H1 (cell line): Measurements from ENCODE around the gene GEMIN7. TPM values are rescaled to one million over a fixed set of nuclear protein-coding genes. Genes with fewer than 3 reads are reported as not detected.

Source experiments
- CTCF ChIA-PET: fragments of 300-600 bp; sonication (Branson Sonifier 250); formaldehyde crosslinking; loops from one replicate; lab custom pipeline; 2021; ENCODE audit not compliant: partially characterized antibody; lab: Charles Lee
- POLR2A ChIA-PET: fragments of 300-600 bp; sonication (Branson Sonifier 250); formaldehyde crosslinking; loops from one replicate; lab custom pipeline; 2021; ENCODE audit warnings: inconsistent platforms; ENCODE audit not compliant: partially characterized antibody; lab: Charles Lee
- DNase-seq, 2 experiments: peaks; one replicate each; pipeline versions ENCODE4 v3.0.0 to v3.0.0-alpha.2; 2010 to 2022; ENCODE audit warnings: low spot score in 2 of 2, low read depth in 1 of 2, mixed read lengths in 1 of 2
- FAIRE-seq: peaks from 2 replicates; lab custom pipeline; 2011; peaks lifted over from hg19 to GRCh38; lab: Jason Lieb, UNC
- H2AFZ ChIP-seq: 2 replicates; pipeline ENCODE4 v1.8.1; 2012; ENCODE audit warnings: low read length, inconsistent platforms
- H2AK5ac ChIP-seq: 2 replicates; pipeline ENCODE4 v1.6.1; 2013; ENCODE audit warnings: low read depth, low read length
- H2BK120ac ChIP-seq: replicated peaks from 2 replicates; pipeline ENCODE3; 2013; ENCODE audit warnings: low read depth, low read length, inconsistent platforms
- H2BK12ac ChIP-seq: 2 replicates; pipeline ENCODE4 v1.6.1; 2013; ENCODE audit warnings: low read depth, low read length
- H2BK15ac ChIP-seq: 2 replicates; pipeline ENCODE4 v1.6.1; 2013; ENCODE audit warnings: low read length
- H2BK20ac ChIP-seq: 2 replicates; pipeline ENCODE4 v1.6.1; 2013; ENCODE audit warnings: low read length
- H2BK5ac ChIP-seq: 2 replicates; pipeline ENCODE4 v1.6.1; 2013; ENCODE audit warnings: low read depth, low read length
- H3K14ac ChIP-seq: 2 replicates; pipeline ENCODE4 v1.6.1; 2013; ENCODE audit warnings: inconsistent platforms; ENCODE audit not compliant: insufficient read length
- H3K18ac ChIP-seq: 2 replicates; pipeline ENCODE4 v1.6.1; 2013; ENCODE audit warnings: low read length; ENCODE audit errors: extremely low read depth
- H3K23ac ChIP-seq: 2 replicates; pipeline ENCODE4 v1.6.1; 2013; ENCODE audit warnings: inconsistent platforms; ENCODE audit not compliant: insufficient read length
- H3K23me2 ChIP-seq: 2 replicates; pipeline ENCODE4 v1.6.1; 2013; ENCODE audit warnings: low read depth, low read length
- H3K27ac ChIP-seq: 2 replicates; pipeline ENCODE4 v1.6.1; 2011; ENCODE audit warnings: low read depth, low read length, inconsistent platforms
- H3K27me3 ChIP-seq, 4 experiments: replicated peaks in 1 of 4; 1 replicate in 1 of 4; 2 replicates in 3 of 4; pipeline versions ENCODE4 v1.6.1 to v1.8.1; 2011 to 2013; ENCODE audit warnings: low read length in 3 of 4, mild to moderate bottlenecking in 3 of 4, inconsistent platforms in 2 of 4, mixed read lengths in 2 of 4, moderate library complexity in 1 of 4; ENCODE audit not compliant: control insufficient read depth in 3 of 4, insufficient read depth in 3 of 4; ENCODE audit errors: extremely low read depth in 1 of 4
- H3K36me3 ChIP-seq, 4 experiments: 2 replicates each; pipeline versions ENCODE4 v1.6.1 to v1.8.1; 2011 to 2013; ENCODE audit warnings: mild to moderate bottlenecking in 4 of 4, low read length in 3 of 4, moderate library complexity in 2 of 4, control low read depth in 1 of 4, inconsistent platforms in 1 of 4; ENCODE audit not compliant: insufficient read depth in 4 of 4, control insufficient read depth in 2 of 4
- H3K4ac ChIP-seq: replicated peaks from 2 replicates; pipeline ENCODE3; 2013; ENCODE audit warnings: low read length, low read depth, mixed read lengths, inconsistent platforms; ENCODE audit not compliant: insufficient read length
- H3K4me1 ChIP-seq, 4 experiments: replicated peaks in 1 of 4; 1 replicate in 1 of 4; 2 replicates in 3 of 4; pipeline versions ENCODE4 v1.6.1 to v1.8.1; 2011 to 2013; ENCODE audit warnings: low read length in 3 of 4, inconsistent platforms in 2 of 4, mixed read lengths in 1 of 4; ENCODE audit not compliant: insufficient read depth in 4 of 4, control insufficient read depth in 3 of 4
- H3K4me2 ChIP-seq, 2 experiments: 2 replicates each; pipeline versions ENCODE4 v1.6.1 to v1.8.1; 2011 to 2013; ENCODE audit warnings: low read depth in 2 of 2, low read length in 2 of 2, control low read depth in 1 of 2, inconsistent platforms in 1 of 2, mild to moderate bottlenecking in 1 of 2; ENCODE audit not compliant: insufficient read depth in 1 of 2
- H3K4me3 ChIP-seq, 4 experiments: fragments of 200-600, 300-600 bp in 1 of 4; sonication (generic), shearing (Covaris generic), sonication (Bioruptor Twin) in 1 of 4; 2 replicates each; pipeline versions ENCODE4 v1.5.1 to v1.8.1; 2011 to 2016; ENCODE audit warnings: low read length in 4 of 4, low read depth in 3 of 4, control low read depth in 2 of 4, inconsistent platforms in 2 of 4, mild to moderate bottlenecking in 2 of 4, mixed read lengths in 1 of 4, moderate library complexity in 1 of 4; ENCODE audit not compliant: insufficient read depth in 2 of 4; ENCODE audit errors: extremely low read depth in 1 of 4
- H3K56ac ChIP-seq: replicated peaks from 2 replicates; pipeline ENCODE3; 2013; ENCODE audit warnings: low read depth, mild to moderate bottlenecking, mixed read lengths, low read length, inconsistent platforms; ENCODE audit not compliant: insufficient read length
- H3K79me1 ChIP-seq: 2 replicates; pipeline ENCODE4 v1.6.1; 2013; ENCODE audit warnings: low read depth, low read length, control low read depth
- H3K79me2 ChIP-seq, 2 experiments: 2 replicates each; pipeline versions ENCODE4 v1.6.1 to v1.8.1; 2012 to 2013; ENCODE audit warnings: low read length in 2 of 2, mild to moderate bottlenecking in 2 of 2, inconsistent platforms in 1 of 2; ENCODE audit not compliant: insufficient read depth in 2 of 2, control insufficient read depth in 1 of 2
- H3K9ac ChIP-seq, 4 experiments: replicated peaks in 1 of 4; 1 replicate in 1 of 4; 2 replicates in 3 of 4; pipeline versions ENCODE4 v1.6.1 to v1.8.1; 2011 to 2013; ENCODE audit warnings: low read depth in 3 of 4, low read length in 3 of 4, control low read depth in 2 of 4, mild to moderate bottlenecking in 2 of 4, moderate library complexity in 2 of 4, inconsistent platforms in 1 of 4; ENCODE audit errors: extremely low read depth in 1 of 4
- H3K9me3 ChIP-seq, 2 experiments: 2 replicates each; pipeline versions ENCODE4 v1.6.1 to v1.8.1; 2012 to 2013; ENCODE audit warnings: mild to moderate bottlenecking in 2 of 2, moderate library complexity in 2 of 2, control low read depth in 1 of 2, inconsistent platforms in 1 of 2, low read depth in 1 of 2, low read length in 1 of 2, mixed read lengths in 1 of 2; ENCODE audit not compliant: insufficient read depth in 2 of 2
- H4K20me1 ChIP-seq, 2 experiments: replicated peaks in 1 of 2; 2 replicates each; pipeline versions ENCODE3 to v1.8.1; 2011 to 2013; ENCODE audit warnings: inconsistent platforms in 2 of 2, low read length in 2 of 2, mild to moderate bottlenecking in 1 of 2; ENCODE audit not compliant: insufficient read depth in 2 of 2, control insufficient read depth in 1 of 2
- H4K5ac ChIP-seq: 2 replicates; pipeline ENCODE4 v1.6.1; 2013; ENCODE audit warnings: low read length, low read depth, mixed read lengths, inconsistent platforms; ENCODE audit not compliant: insufficient read length
- H4K8ac ChIP-seq: 2 replicates; pipeline ENCODE4 v1.8.0; 2013; ENCODE audit warnings: mild to moderate bottlenecking, moderate library complexity, low read length, inconsistent platforms; ENCODE audit not compliant: insufficient read depth; ENCODE audit errors: extremely low read depth
- H4K91ac ChIP-seq: replicated peaks from 2 replicates; pipeline ENCODE3; 2013; ENCODE audit warnings: low read length, mixed read lengths, inconsistent platforms; ENCODE audit not compliant: insufficient read length
- CHD1 ChIP-seq: IDR thresholded peaks from 2 replicates; pipeline ENCODE4 v1.6.1; 2012; ENCODE audit warnings: low read depth, low read length, improper control_type of control experiment
- HDAC2 ChIP-seq, 2 experiments: fragments of 300-600 bp in 1 of 2; sonication (generic) in 1 of 2; IDR thresholded peaks; 2 replicates each; pipeline ENCODE4 v1.6.1; 2011 to 2012; ENCODE audit warnings: low read depth in 2 of 2, low read length in 2 of 2, mild to moderate bottlenecking in 2 of 2, moderate library complexity in 2 of 2, borderline replicate concordance in 1 of 2, inconsistent platforms in 1 of 2
- JUN ChIP-seq: IDR thresholded peaks from 2 replicates; pipeline ENCODE4 v1.6.1; 2011; ENCODE audit warnings: low read depth, mild to moderate bottlenecking, improper control_type of control experiment, low read length
- MAX ChIP-seq: IDR thresholded peaks from 2 replicates; pipeline ENCODE4 v1.6.1; 2012; ENCODE audit warnings: inconsistent platforms
- NRF1 ChIP-seq: IDR thresholded peaks from 2 replicates; pipeline ENCODE4 v1.6.1; 2011; ENCODE audit warnings: mild to moderate bottlenecking, low read depth, low read length, improper control_type of control experiment
- POU5F1 ChIP-seq: IDR thresholded peaks from 2 replicates; pipeline ENCODE4 v1.6.1; 2011; ENCODE audit warnings: low read depth, mild to moderate bottlenecking, low read length, moderate library complexity
- RBBP5 ChIP-seq: IDR thresholded peaks from 2 replicates; pipeline ENCODE4 v1.7.1; 2012; ENCODE audit warnings: low read depth, mild to moderate bottlenecking, inconsistent platforms, low read length, moderate library complexity, borderline replicate concordance
- SUZ12 ChIP-seq: fragments of 200-600 bp; sonication (generic); IDR thresholded peaks from 2 replicates; pipeline ENCODE4 v1.6.1; 2012; ENCODE audit warnings: mild to moderate bottlenecking, inconsistent platforms, low read length, moderate library complexity, mixed read lengths
- USF2 ChIP-seq: IDR thresholded peaks from 2 replicates; pipeline ENCODE4 v1.6.1; 2011; ENCODE audit warnings: low read length, improper control_type of control experiment
- YY1 ChIP-seq: IDR thresholded peaks from 2 replicates; pipeline ENCODE4 v1.6.1; 2011; ENCODE audit warnings: low read depth, mild to moderate bottlenecking, low read length
- WGBS, 2 experiments: shearing (Covaris generic) in 1 of 2; methylation state at CpG; one replicate each; pipeline versions ENCODE4 v1.1.6 to v1.1.7; 2013 to 2015; ENCODE audit warnings: low lambda C conversion rate in 2 of 2, mixed read lengths in 2 of 2, inconsistent platforms in 1 of 2, low coverage in 1 of 2, missing lambda C conversion rate in 1 of 2; ENCODE audit not compliant: insufficient replicate concordance in 2 of 2, insufficient coverage in 1 of 2, insufficient read length in 1 of 2; ENCODE audit errors: extremely low coverage in 1 of 2, missing lambda C conversion rate in 1 of 2; 5-methylcytosine and 5-hydroxymethylcytosine counted together
- polyA plus RNA-seq, 7 experiments: library from polyadenylated mRNA; depleted of rRNA in 3 of 7; stranded (reverse) in 5 of 7; unstranded in 2 of 7; fragments of >200 nt in 5 of 7; fragments of 200-250 nt in 2 of 7; gene quantifications; 1 replicate in 5 of 7; 2 replicates in 1 of 7; 4 replicates in 1 of 7; pipeline versions ENCODE4 v1.2.1 to v1.2.3, GENCODE V29; 2011 to 2013; ENCODE audit warnings: missing spikeins in 2 of 7, mixed read lengths in 2 of 7
- total RNA-seq: library from RNA; stranded (reverse); fragmentation: NEBNext Ultra II Directional; extraction: Animal tissue kit (Norgen Biotek cat#: 25700); gene quantifications from 2 replicates; pipeline ENCODE4 v1.2.1, GENCODE V29; 2021

Gene GEMIN7
- total and polyA plus RNA-seq, 2 of the 8 experiments (the other 6 are each of a cell fraction or from before 2014, with no cell fraction given) = 48.0 to 91.6 TPM

GRCh38 chr19:45137179-45137761 is 58.2 kb downstream of the GEMIN7 start:
- Histone ChIP-seq H4K20me1 (peaks cover 3 to 9% of the 10 kb centered on the region in 2 experiments), H2BK20ac (peak overlapping the region; percentile 40; the same call in 1 of the 2 replicates), H3K18ac (no peak overlapping the region), H3K79me1 (peaks cover 20% of the 10 kb centered on the region), H4K91ac (peak overlapping the region; percentile 58), H3K4me2 (no peak overlapping the region), H2BK12ac (no peak overlapping the region), H3K27me3 (no peaks in the 10 kb centered on the region), H2BK15ac (no peak overlapping the region), H3K23me2 (no peaks in the 10 kb centered on the region), H3K4me3 (no peak overlapping the region), H2BK120ac (no peak overlapping the region), H4K5ac (no peak overlapping the region), H3K36me3 (peaks cover 0 to 6% (median 2%) of the 10 kb centered on the region in 4 experiments; a peak in 2 of 8 replicates), H3K14ac (no peak overlapping the region), H3K56ac (no peak overlapping the region), H3K79me2 (peaks cover 0 to 26% of the 10 kb centered on the region in 2 experiments; a peak in 1 of 4 replicates), H3K4ac (no peak overlapping the region), H3K9me3 (no peaks in the 10 kb centered on the region), H3K4me1 (peaks cover 0 to 18% (median 8%) of the 10 kb centered on the region in 4 experiments; a peak in 5 of 7 replicates), H3K9ac (no peak overlapping the region), H2AK5ac (no peak overlapping the region), H4K8ac (no peak overlapping the region), H2BK5ac (0 out of 2 replicates have a peak overlapping the region, but pooled peaks have one; percentile 31), H3K23ac (no peak overlapping the region), H3K27ac (no peak overlapping the region), H2AFZ (no peak overlapping the region)
- DNase-seq (no peak), FAIRE-seq (no peak)
- CTCF ChIA-PET = interaction anchor here (0.8 to 4.2 kb wide), 9 partner anchors 9 to 88 kb away, joined by 3 to 27 read pairs (median 3); no protein-coding TSS in a partner anchor
- TF ChIP-seq JUN = no peak
- TF ChIP-seq POU5F1 = no peak
- no peak for TF ChIP-seq MAX
- no peak for TF ChIP-seq HDAC2 (IDR thresholded peaks at IDR 0.05; ENCODE audit: borderline replicate concordance in 1 of 2, low read depth in 2 of 2, low read length in 2 of 2)
- TF ChIP-seq YY1 = no peak
- TF ChIP-seq NRF1 = no peak
- TF ChIP-seq CHD1 = no peak
- no peak for TF ChIP-seq USF2
- no peak for TF ChIP-seq SUZ12
- TF ChIP-seq RBBP5 = no peak
- POLR2A ChIA-PET = interaction anchor here (1.0 to 2.1 kb wide), 6 partner anchors 9 to 57 kb away, joined by 3 to 7 read pairs (median 5); no protein-coding TSS in a partner anchor
- WGBS, 2 experiments = 91% methylated on average over 17 of the region's 17 CpGs; no CpG with 5 or more reads in 1 of the 2 experiments
